ENCODE measurements around the gene FLNC. TPM values are rescaled to one million over a fixed set of nuclear protein-coding genes. Genes with fewer than 3 reads are reported as not detected.

The FLNC gene
- total and polyA plus RNA-seq, 11 donors = 399 to 3,687 (median 1,170) TPM

- peak in 3 of 4 donors; percentile 1 to 7 (median 2) for ATAC-seq
- no peaks in the 10 kb centered on the region for H3K27me3 ChIP-seq
- H3K9me3 ChIP-seq = no peaks in the 10 kb centered on the region
- peak in 1 of 5 donors; percentile 58 for DNase-seq
- H3K36me3 ChIP-seq = peaks cover 0 to 41% (median 25%) of the 10 kb centered on the region in 9 donors
- H3K4me3 ChIP-seq = no peak overlapping the region
- intact Hi-C loops (cut with DNase I) = loop anchor here in 5 of 10 donors (5.0 to 10.0 kb wide), 5 partner anchors 66 to 123 kb away; partner anchors contain the start of genes CALU (in 2 of the 5) and CCDC136 (in 2 of the 5)
- peaks cover 3 to 62% (median 43%) of the 10 kb centered on the region in 12 donors for H3K4me1 ChIP-seq
- no peak for TF ChIP-seq POLR2A (IDR thresholded peaks at IDR 0.05)
- TF ChIP-seq, protein P1, sequence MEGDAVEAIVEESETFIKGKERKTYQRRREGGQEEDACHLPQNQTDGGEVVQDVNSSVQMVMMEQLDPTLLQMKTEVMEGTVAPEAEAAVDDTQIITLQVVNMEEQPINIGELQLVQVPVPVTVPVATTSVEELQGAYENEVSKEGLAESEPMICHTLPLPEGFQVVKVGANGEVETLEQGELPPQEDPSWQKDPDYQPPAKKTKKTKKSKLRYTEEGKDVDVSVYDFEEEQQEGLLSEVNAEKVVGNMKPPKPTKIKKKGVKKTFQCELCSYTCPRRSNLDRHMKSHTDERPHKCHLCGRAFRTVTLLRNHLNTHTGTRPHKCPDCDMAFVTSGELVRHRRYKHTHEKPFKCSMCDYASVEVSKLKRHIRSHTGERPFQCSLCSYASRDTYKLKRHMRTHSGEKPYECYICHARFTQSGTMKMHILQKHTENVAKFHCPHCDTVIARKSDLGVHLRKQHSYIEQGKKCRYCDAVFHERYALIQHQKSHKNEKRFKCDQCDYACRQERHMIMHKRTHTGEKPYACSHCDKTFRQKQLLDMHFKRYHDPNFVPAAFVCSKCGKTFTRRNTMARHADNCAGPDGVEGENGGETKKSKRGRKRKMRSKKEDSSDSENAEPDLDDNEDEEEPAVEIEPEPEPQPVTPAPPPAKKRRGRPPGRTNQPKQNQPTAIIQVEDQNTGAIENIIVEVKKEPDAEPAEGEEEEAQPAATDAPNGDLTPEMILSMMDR (IDR thresholded peaks at IDR 0.05) = peak in 9 of 12 donors; percentile 8 to 42 (median 28)
- H3K27ac ChIP-seq = peak overlapping the region in 11 of 12 donors; percentile 33 to 81 (median 60)
- 23 to 39% (median 33%) methylated on average over 10 of the region's 10 CpGs for WGBS, 4 donors
Observed at GRCh38 chr7:128860158-128861073, 30.2 kb downstream of the FLNC start.

DNA sequence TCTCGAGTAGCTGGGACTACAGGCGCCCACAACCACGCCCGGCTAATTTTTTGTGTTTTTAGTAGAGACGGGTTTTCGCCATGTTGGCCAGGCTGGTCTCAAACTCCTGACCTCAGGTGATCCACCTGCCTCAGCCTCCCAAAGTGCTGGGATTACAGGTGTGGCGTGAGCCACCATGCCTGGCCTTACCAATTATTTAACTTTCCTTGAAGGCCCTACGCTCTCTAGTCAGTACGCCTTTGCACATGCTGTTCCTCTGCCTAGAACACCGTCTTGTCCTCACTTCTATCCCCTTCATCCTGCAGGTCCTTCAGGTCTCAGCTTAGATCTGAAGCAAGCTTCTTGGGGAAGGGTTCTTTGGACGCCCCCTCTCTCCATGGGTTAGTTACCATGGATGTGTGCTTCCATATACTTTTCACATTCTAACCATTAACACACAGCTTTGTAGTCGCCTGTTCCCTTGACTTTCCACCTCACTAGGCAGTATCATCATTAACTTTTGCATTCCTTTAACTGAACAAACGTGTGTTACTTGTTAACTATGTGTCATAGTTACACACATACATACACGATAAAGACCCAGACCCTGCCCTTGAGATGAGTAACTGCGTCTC is 31.9 kb downstream of the FLNC start:
- intact Hi-C loops (cut with DNase I) = loop anchor here in 5 of 10 donors (2.0 to 10.0 kb wide), 6 partner anchors 29 to 125 kb away; partner anchors contain the start of genes CALU (in 2 of the 5) and CCDC136 (in 2 of the 5)
- Histone ChIP-seq H3K27ac (peak overlapping the region in 7 of 12 donors; percentile 21 to 87 (median 77)), H3K27me3 (no peaks in the 10 kb centered on the region), H3K36me3 (peaks cover 0 to 28% (median 17%) of the 10 kb centered on the region in 9 donors), H3K4me3 (peak overlapping the region in 10 of 12 donors; percentile 67 to 91 (median 82)), H3K4me1 (peaks cover 3 to 58% (median 43%) of the 10 kb centered on the region in 12 donors), H3K9me3 (no peaks in the 10 kb centered on the region)
- ATAC-seq (no peak), DNase-seq (no peak)
- no peak for TF ChIP-seq POLR2A (IDR thresholded peaks at IDR 0.05)
- TF ChIP-seq, protein P1 (IDR thresholded peaks at IDR 0.05) = no peak
- WGBS, 4 donors = 67 to 74% (median 72%) methylated on average over 15 of the region's 15 CpGs

DNA sequence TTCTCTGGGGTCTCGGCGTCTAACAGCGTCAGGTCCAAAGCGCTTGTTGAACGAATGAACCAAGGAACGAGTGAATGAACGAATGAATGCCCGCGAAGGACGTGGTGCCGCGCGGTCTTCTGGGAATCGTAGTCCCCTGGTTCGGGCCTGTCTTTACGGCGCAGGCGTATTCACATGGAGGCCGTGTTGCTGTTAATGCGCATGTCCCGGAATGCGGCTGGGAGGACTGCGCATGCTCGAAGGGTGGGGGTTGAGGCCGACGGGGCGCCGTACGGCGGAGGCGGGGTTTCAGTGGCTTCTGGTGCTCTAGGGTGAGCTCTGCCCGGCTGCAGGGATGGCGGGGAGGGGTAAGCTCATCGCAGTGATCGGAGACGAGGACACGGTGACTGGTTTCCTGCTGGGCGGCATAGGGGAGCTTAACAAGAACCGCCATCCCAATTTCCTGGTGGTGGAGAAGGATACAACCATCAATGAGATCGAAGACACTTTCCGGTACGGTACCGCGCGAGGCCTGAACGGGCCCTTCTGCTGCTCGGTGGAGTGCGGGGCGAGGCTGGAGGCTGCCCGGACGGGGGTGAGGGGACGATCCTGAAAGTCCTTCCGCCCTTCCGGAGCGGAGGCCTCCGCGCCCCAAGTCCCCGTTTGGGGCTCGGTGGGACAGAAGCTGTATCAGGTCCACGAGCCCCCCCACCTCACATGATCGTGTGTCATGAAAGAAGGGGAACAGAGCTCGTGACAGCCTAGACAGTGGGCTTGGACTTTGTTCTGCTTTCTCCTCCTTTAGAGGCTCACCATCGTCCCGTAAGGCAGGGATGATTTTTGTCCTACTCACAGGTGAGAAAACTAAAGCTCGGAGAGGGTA is 32.6 kb downstream of the FLNC start, which contains the start of gene ATP6V1F:
TSS of gene ATP6V1F (plus strand) at position 286 of the 862 bp plus-strand sequence. CDS start at position 335, 49 bp downstream.
- Histone ChIP-seq H3K4me3 (peak within 1 kb of the TSS; percentile 39 to 91 (median 82)), H3K9me3 (no peaks in the 10 kb centered on the region), H3K27ac (peak within 1 kb of the TSS in 11 of 12 donors; percentile 47 to 87 (median 73)), H3K4me1 (peaks cover 3 to 58% (median 43%) of the 10 kb centered on the region in 12 donors), H3K27me3 (no peaks in the 10 kb centered on the region), H3K36me3 (peaks cover 0 to 24% (median 17%) of the 10 kb centered on the region in 9 donors)
- intact Hi-C loops (cut with DNase I) = loop anchor here in 5 of 10 donors (2.0 to 10.0 kb wide), 6 partner anchors 30 to 126 kb away; partner anchors contain the start of genes CALU (in 2 of the 5) and CCDC136 (in 2 of the 5)
- ATAC-seq (peak; percentile 80 to 87 (median 84)), DNase-seq (peak; percentile 97 to 100 (median 98))
- TF ChIP-seq, protein P1 (IDR thresholded peaks at IDR 0.05) = peak in 1 of 12 donors; percentile 5
- TF ChIP-seq POLR2A (IDR thresholded peaks at IDR 0.05) = peak in 1 of 2 donors; percentile 79
- WGBS, 4 donors = 0 to 1% (median 0%) methylated on average over 43 to 65 of the region's 65 CpGs

All from heart left ventricle (tissue), 16 donors.